A549 (cell line): ENCODE data around the gene CS. TPM values are rescaled to one million over a fixed set of nuclear protein-coding genes. Genes with fewer than 3 reads are reported as not detected.
A peak's percentile ranks its signal among the peaks of the same experiment; 100 is the strongest.

ENCODE experiments used
- ATAC-seq, 2 experiments: fragments of 200-7000 bp in 1 of 2; fragments of >200 bp in 1 of 2; cut with Nextera tagmentation in 1 of 2; cut with Tn5 transposase in 1 of 2; 3 replicates each; pipeline versions ENCODE4 v1.8.0 to v1.9.1; 2018 to 2020; ENCODE audit warnings: mild to moderate bottlenecking in 1 of 2, moderate library complexity in 1 of 2
- CTCF ChIA-PET: fragments of 300-600 bp; sonication (Branson Sonifier 250); formaldehyde crosslinking; extraction: SDS; loops from one replicate; lab custom pipeline; 2021; ENCODE audit warnings: antibody characterized with exemption, inconsistent platforms; lab: Yijun Ruan, JAX
- POLR2A ChIA-PET: fragments of 350-600 bp; formaldehyde crosslinking; extraction: SDS; loops from one replicate; lab custom pipeline; 2021; ENCODE audit warnings: antibody characterized with exemption, inconsistent platforms; lab: Yijun Ruan, JAX
- DNase-seq, 2 experiments: peaks; one replicate each; pipeline versions ENCODE4 v3.0.0 to v3.0.0-alpha.2; 2011 to 2016; ENCODE audit warnings: low read depth in 1 of 2, low spot score in 1 of 2
- FAIRE-seq: peaks from 2 replicates; lab custom pipeline; 2011; peaks lifted over from hg19 to GRCh38; lab: Jason Lieb, UNC
- H3K27ac ChIP-seq, 2 experiments: fragments of >200 bp; sonication (Bioruptor Twin); formaldehyde crosslinking; 3 replicates each; pipeline ENCODE4 v1.5.1; 2016 to 2017
- H3K4me1 ChIP-seq: fragments of >200 bp; sonication (Bioruptor Twin); formaldehyde crosslinking; 3 replicates; pipeline ENCODE4 v1.6.1; 2016
- H3K4me2 ChIP-seq: fragments of >200 bp; sonication (Bioruptor Twin); formaldehyde crosslinking; 3 replicates; pipeline ENCODE4 v1.6.1; 2016
- H3K4me3 ChIP-seq: fragments of >200 bp; sonication (Bioruptor Twin); formaldehyde crosslinking; 3 replicates; pipeline ENCODE4 v1.5.1; 2016
- H3K9me3 ChIP-seq: fragments of >200 bp; sonication (Bioruptor Twin); formaldehyde crosslinking; 3 replicates; pipeline ENCODE4 v1.6.1; 2016
- CBX2 ChIP-seq: fragments of 200-600 bp; sonication (generic); IDR thresholded peaks from 2 replicates; pipeline ENCODE4 v1.6.1; 2016; ENCODE audit warnings: low read depth, mild to moderate bottlenecking, borderline replicate concordance
- CEBPB ChIP-seq, 2 experiments: fragments of >200 bp in 1 of 2; sonication (Bioruptor Twin) in 1 of 2; formaldehyde crosslinking in 1 of 2; IDR thresholded peaks; 2 replicates each; pipeline ENCODE4 v1.6.1; 2012 to 2016
- FOSB ChIP-seq: fragments of 250-450 bp; sonication (Bioruptor Pico); IDR thresholded peaks from 2 replicates; pipeline ENCODE4 v1.5.0; 2020; ENCODE audit warnings: mild to moderate bottlenecking, moderate library complexity
- FOXS1 ChIP-seq: fragments of 250-450 bp; sonication (Bioruptor Pico); IDR thresholded peaks from 2 replicates; pipeline ENCODE4 v1.5.0; 2020; ENCODE audit warnings: mild to moderate bottlenecking, moderate library complexity
- HOXA7 ChIP-seq: fragments of 250-450 bp; sonication (Bioruptor Pico); IDR thresholded peaks from 2 replicates; pipeline ENCODE4 v1.5.0; 2020; ENCODE audit warnings: mild to moderate bottlenecking, moderate library complexity
- JUN ChIP-seq, 2 experiments: fragments of >200 bp; sonication (Bioruptor Twin); formaldehyde crosslinking; IDR thresholded peaks; 2 replicates in 1 of 2; 3 replicates in 1 of 2; pipeline ENCODE4 v1.6.1; 2016 to 2017
- JUNB ChIP-seq: fragments of >200 bp; sonication (Bioruptor Twin); formaldehyde crosslinking; IDR thresholded peaks from 2 replicates; pipeline ENCODE4 v1.6.1; 2016
- KDM5A ChIP-seq: fragments of 200-600 bp; sonication (generic); IDR thresholded peaks from 2 replicates; pipeline ENCODE4 v1.6.1; 2016; ENCODE audit warnings: antibody characterized with exemption, mild to moderate bottlenecking
- MAFK ChIP-seq: fragments of 450-650 bp; IDR thresholded peaks from 2 replicates; pipeline ENCODE4 v1.6.1; 2014; ENCODE audit not compliant: partially characterized antibody
- MAZ ChIP-seq: fragments of 150-350 bp; IDR thresholded peaks from 2 replicates; pipeline ENCODE4 v1.6.1; 2014; ENCODE audit warnings: antibody characterized with exemption, low read depth, low read length, borderline replicate concordance
- POLR2A ChIP-seq: IDR thresholded peaks from 2 replicates; pipeline ENCODE4 v1.6.1; 2012; ENCODE audit warnings: mild to moderate bottlenecking, low read length
- RARB ChIP-seq: fragments of 250-450 bp; sonication (Bioruptor Pico); IDR thresholded peaks from 2 replicates; pipeline ENCODE4 v1.8.0; 2021; ENCODE audit warnings: mild to moderate bottlenecking, moderate library complexity
- RFX5 ChIP-seq: fragments of 450-650 bp; IDR thresholded peaks from 2 replicates; pipeline ENCODE4 v1.7.1; 2014; ENCODE audit warnings: antibody characterized with exemption, mild to moderate bottlenecking, moderate library complexity
- RNF2 ChIP-seq: fragments of 200-600 bp; sonication (generic); IDR thresholded peaks from 2 replicates; pipeline ENCODE4 v1.6.1; 2016; ENCODE audit warnings: low read depth, mild to moderate bottlenecking, antibody characterized with exemption, moderate library complexity, borderline replicate concordance
- TFCP2L1 ChIP-seq: fragments of 250-450 bp; sonication (Bioruptor Pico); IDR thresholded peaks from 2 replicates; pipeline ENCODE4 v1.5.0; 2021; ENCODE audit warnings: mild to moderate bottlenecking
- ZC3H11A ChIP-seq: fragments of 450-650 bp; IDR thresholded peaks from 2 replicates; pipeline ENCODE4 v1.6.1; 2014; ENCODE audit warnings: antibody characterized with exemption, mild to moderate bottlenecking
- ZFP36 ChIP-seq: fragments of 450-650 bp; IDR thresholded peaks from 2 replicates; pipeline ENCODE4 v1.6.1; 2014; ENCODE audit warnings: borderline replicate concordance; ENCODE audit not compliant: partially characterized antibody
- ZSCAN20 ChIP-seq: fragments of 250-450 bp; sonication (Bioruptor Pico); IDR thresholded peaks from 2 replicates; pipeline ENCODE4 v1.8.0; 2022; ENCODE audit warnings: mild to moderate bottlenecking, moderate library complexity
- WGBS: methylation state at CpG from one replicate; pipeline ENCODE4 v1.1.6; 2017; ENCODE audit errors: missing lambda C conversion rate; 5-methylcytosine and 5-hydroxymethylcytosine counted together
- polyA plus RNA-seq, 4 experiments: library from polyadenylated mRNA; depleted of rRNA in 3 of 4; stranded (reverse); fragments of >200 nt; fragmentation: RNase III in 1 of 4; extraction: RNeasy Plus Mini Kit Qiagen cat#74134 plus additional on column Dnase treatment in 1 of 4; gene quantifications; 2 replicates in 3 of 4; 3 replicates in 1 of 4; pipeline ENCODE4 v1.2.3, GENCODE V29; 2011 to 2017
- TF ChIP-seq, protein P1 (sequence below): fragments of 200-600 bp; sonication (generic); IDR thresholded peaks from 2 replicates; pipeline ENCODE4 v1.6.1; 2016; ENCODE audit warnings: antibody characterized with exemption, mild to moderate bottlenecking, moderate library complexity
- TF ChIP-seq, protein P2 (sequence below): fragments of >200 bp; sonication (Bioruptor Twin); formaldehyde crosslinking; IDR thresholded peaks from 3 replicates; pipeline ENCODE4 v1.5.1; 2016
- TF ChIP-seq, protein P3 (sequence below): fragments of 250-450 bp; sonication (Bioruptor Pico); IDR thresholded peaks from 2 replicates; pipeline ENCODE4 v1.5.0; 2020; ENCODE audit warnings: low read depth, mild to moderate bottlenecking, moderate library complexity
- TF ChIP-seq, protein P4 (sequence below): fragments of >200 bp; sonication (Bioruptor Twin); formaldehyde crosslinking; IDR thresholded peaks from 3 replicates; pipeline ENCODE4 v1.6.1; 2016
- TF ChIP-seq, protein P5 (sequence below): fragments of 150-350 bp; IDR thresholded peaks from 2 replicates; pipeline ENCODE4 v1.6.1; 2014; ENCODE audit warnings: low read depth, mild to moderate bottlenecking, low read length
- TF ChIP-seq, protein P6 (sequence below): fragments of 250-450 bp; sonication (Bioruptor Pico); IDR thresholded peaks from 2 replicates; pipeline ENCODE4 v1.5.0; 2021; ENCODE audit warnings: mild to moderate bottlenecking, moderate library complexity, borderline replicate concordance
- TF ChIP-seq, protein P7 (sequence below): fragments of 450-650 bp; IDR thresholded peaks from 2 replicates; pipeline ENCODE4 v1.6.1; 2014; ENCODE audit warnings: antibody characterized with exemption

The CS gene
- polyA plus RNA-seq, 2 of the 4 experiments (the other 2 are of a cell fraction): 146 to 223 TPM

DNA sequence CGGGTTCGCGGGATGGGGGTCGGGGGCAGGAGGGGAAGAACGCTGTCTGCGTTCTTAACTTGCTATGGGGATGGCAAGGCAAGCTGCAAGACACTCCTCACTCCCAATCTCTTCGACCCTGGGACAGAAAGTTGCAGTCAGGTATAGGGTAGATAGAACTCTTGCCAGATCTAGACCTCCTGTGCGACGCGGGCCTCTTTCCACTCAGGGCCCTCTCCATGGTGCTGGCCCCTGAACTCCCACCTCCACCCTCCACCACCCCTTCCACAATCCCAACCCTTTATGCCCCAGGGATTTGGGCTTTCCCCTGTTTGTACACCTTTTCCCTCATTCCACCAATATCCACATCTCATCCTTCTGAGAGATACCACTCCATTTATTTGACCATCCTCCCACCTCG lies 75.2 kb downstream of the CS start:
- ChIA-PET CTCF (interaction anchor here (0.5 to 2.6 kb wide), 5 partner anchors 11 to 827 kb away, joined by 3 to 9 read pairs (median 3); no protein-coding TSS in a partner anchor), POLR2A (no interaction called here)
- Histone ChIP-seq H3K4me1 (peaks cover 27% of the 10 kb centered on the region), H3K4me3 (peak overlapping the region; percentile 66), H3K27ac (peak overlapping the region; percentile 80 to 91), H3K9me3 (no peaks in the 10 kb centered on the region), H3K4me2 (peak overlapping the region; percentile 87)
- TF ChIP-seq JUNB (no peak), ZSCAN20 (no peak), FOSB (CRISPR knock-in tag) (no peak), FOXS1 (CRISPR knock-in tag) (no peak), ZC3H11A (no peak), HOXA7 (CRISPR knock-in tag) (no peak)
- TF ChIP-seq, protein P1, sequence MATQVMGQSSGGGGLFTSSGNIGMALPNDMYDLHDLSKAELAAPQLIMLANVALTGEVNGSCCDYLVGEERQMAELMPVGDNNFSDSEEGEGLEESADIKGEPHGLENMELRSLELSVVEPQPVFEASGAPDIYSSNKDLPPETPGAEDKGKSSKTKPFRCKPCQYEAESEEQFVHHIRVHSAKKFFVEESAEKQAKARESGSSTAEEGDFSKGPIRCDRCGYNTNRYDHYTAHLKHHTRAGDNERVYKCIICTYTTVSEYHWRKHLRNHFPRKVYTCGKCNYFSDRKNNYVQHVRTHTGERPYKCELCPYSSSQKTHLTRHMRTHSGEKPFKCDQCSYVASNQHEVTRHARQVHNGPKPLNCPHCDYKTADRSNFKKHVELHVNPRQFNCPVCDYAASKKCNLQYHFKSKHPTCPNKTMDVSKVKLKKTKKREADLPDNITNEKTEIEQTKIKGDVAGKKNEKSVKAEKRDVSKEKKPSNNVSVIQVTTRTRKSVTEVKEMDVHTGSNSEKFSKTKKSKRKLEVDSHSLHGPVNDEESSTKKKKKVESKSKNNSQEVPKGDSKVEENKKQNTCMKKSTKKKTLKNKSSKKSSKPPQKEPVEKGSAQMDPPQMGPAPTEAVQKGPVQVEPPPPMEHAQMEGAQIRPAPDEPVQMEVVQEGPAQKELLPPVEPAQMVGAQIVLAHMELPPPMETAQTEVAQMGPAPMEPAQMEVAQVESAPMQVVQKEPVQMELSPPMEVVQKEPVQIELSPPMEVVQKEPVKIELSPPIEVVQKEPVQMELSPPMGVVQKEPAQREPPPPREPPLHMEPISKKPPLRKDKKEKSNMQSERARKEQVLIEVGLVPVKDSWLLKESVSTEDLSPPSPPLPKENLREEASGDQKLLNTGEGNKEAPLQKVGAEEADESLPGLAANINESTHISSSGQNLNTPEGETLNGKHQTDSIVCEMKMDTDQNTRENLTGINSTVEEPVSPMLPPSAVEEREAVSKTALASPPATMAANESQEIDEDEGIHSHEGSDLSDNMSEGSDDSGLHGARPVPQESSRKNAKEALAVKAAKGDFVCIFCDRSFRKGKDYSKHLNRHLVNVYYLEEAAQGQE: peak; percentile 71
- no peak for FAIRE-seq
- no peak for ATAC-seq
- DNase-seq: no peak
- 64% methylated on average over 11 of the region's 11 CpGs for WGBS

DNA sequence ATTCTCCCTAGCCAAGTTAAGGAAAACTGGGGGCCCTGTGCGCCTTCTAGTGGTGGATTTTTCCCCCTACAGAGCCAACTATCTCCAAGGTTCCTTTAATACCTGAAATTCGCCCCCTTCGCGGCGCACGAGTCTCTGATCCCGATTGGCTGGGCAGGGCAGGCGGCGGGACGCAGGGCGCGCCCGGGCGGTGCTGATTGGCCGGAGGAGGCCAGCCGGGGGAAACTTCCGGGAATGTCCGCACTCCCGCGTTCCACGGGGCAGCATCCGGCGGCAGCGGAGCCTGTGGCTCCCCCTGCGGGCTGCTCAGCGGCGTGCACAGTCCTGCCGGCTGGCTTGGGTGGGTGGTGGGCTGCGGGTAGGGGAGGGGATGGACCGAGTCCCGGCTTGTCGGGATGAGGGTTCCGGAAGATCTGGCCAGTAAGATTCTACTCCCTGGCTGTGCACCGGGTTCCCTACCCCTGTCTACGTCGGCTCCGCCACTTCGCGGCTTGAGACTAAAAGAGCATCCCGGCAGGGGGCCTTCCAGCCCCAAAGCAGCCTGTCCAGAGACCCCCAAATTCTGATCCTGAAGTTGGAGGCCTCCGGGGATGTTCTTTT lies 75.9 kb downstream of the CS start, which contains the start of gene NABP2:
Gene NABP2, plus strand, starts transcription at position 241 of the 600 bp plus-strand sequence. CDS start 515 bp downstream, outside the sequence.
- Histone ChIP-seq H3K27ac (peak within 1 kb of the TSS; percentile 80 to 94), H3K9me3 (no peaks in the 10 kb centered on the region), H3K4me2 (peak within 1 kb of the TSS; percentile 87), H3K4me3 (peak within 1 kb of the TSS; percentile 66), H3K4me1 (peaks cover 26% of the 10 kb centered on the region)
- DNase-seq (peak; percentile 99), FAIRE-seq (no peak), ATAC-seq (peak; percentile 84 to 89)
- POLR2A ChIA-PET: no interaction called here
- CTCF ChIA-PET: interaction anchor here (1.0 to 4.2 kb wide), 6 partner anchors 18 to 105 kb away, joined by 3 to 56 read pairs (median 18); partner anchors contain the start of genes SMARCC2 and ZC3H10
- 3% methylated on average over 24 of the region's 41 CpGs for WGBS
- no peak for TF ChIP-seq RARB (CRISPR knock-in tag)
- TF ChIP-seq RFX5: peak; percentile 89
- TF ChIP-seq, protein P2, sequence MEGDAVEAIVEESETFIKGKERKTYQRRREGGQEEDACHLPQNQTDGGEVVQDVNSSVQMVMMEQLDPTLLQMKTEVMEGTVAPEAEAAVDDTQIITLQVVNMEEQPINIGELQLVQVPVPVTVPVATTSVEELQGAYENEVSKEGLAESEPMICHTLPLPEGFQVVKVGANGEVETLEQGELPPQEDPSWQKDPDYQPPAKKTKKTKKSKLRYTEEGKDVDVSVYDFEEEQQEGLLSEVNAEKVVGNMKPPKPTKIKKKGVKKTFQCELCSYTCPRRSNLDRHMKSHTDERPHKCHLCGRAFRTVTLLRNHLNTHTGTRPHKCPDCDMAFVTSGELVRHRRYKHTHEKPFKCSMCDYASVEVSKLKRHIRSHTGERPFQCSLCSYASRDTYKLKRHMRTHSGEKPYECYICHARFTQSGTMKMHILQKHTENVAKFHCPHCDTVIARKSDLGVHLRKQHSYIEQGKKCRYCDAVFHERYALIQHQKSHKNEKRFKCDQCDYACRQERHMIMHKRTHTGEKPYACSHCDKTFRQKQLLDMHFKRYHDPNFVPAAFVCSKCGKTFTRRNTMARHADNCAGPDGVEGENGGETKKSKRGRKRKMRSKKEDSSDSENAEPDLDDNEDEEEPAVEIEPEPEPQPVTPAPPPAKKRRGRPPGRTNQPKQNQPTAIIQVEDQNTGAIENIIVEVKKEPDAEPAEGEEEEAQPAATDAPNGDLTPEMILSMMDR: peak; percentile 95
- TF ChIP-seq ZFP36: no peak
- TF ChIP-seq HOXA7 (CRISPR knock-in tag): no peak
- peak; percentile 61 for TF ChIP-seq POLR2A
- no peak for TF ChIP-seq CBX2
- TF ChIP-seq MAFK: no peak
- TF ChIP-seq, protein P3, sequence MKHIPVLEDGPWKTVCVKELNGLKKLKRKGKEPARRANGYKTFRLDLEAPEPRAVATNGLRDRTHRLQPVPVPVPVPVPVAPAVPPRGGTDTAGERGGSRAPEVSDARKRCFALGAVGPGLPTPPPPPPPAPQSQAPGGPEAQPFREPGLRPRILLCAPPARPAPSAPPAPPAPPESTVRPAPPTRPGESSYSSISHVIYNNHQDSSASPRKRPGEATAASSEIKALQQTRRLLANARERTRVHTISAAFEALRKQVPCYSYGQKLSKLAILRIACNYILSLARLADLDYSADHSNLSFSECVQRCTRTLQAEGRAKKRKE (CRISPR knock-in tag): no peak
- TF ChIP-seq, protein P4, sequence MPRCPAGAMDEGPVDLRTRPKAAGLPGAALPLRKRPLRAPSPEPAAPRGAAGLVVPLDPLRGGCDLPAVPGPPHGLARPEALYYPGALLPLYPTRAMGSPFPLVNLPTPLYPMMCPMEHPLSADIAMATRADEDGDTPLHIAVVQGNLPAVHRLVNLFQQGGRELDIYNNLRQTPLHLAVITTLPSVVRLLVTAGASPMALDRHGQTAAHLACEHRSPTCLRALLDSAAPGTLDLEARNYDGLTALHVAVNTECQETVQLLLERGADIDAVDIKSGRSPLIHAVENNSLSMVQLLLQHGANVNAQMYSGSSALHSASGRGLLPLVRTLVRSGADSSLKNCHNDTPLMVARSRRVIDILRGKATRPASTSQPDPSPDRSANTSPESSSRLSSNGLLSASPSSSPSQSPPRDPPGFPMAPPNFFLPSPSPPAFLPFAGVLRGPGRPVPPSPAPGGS: 0 out of 3 replicates have a peak, but pooled peaks have one; percentile 12
- TF ChIP-seq JUN (IDR thresholded peaks at IDR 0.05): peak in 1 of 2 experiments; percentile 64; a peak in 2 of 5 replicates
- no peak for TF ChIP-seq CEBPB (IDR thresholded peaks at IDR 0.05)
- TF ChIP-seq MAZ: no peak
- no peak for TF ChIP-seq TFCP2L1
- no peak for TF ChIP-seq RNF2
- TF ChIP-seq KDM5A: peak; percentile 59; the same call in 1 of the 2 replicates
- TF ChIP-seq, protein P5, sequence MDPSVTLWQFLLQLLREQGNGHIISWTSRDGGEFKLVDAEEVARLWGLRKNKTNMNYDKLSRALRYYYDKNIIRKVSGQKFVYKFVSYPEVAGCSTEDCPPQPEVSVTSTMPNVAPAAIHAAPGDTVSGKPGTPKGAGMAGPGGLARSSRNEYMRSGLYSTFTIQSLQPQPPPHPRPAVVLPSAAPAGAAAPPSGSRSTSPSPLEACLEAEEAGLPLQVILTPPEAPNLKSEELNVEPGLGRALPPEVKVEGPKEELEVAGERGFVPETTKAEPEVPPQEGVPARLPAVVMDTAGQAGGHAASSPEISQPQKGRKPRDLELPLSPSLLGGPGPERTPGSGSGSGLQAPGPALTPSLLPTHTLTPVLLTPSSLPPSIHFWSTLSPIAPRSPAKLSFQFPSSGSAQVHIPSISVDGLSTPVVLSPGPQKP: no peak
- TF ChIP-seq, protein P6, sequence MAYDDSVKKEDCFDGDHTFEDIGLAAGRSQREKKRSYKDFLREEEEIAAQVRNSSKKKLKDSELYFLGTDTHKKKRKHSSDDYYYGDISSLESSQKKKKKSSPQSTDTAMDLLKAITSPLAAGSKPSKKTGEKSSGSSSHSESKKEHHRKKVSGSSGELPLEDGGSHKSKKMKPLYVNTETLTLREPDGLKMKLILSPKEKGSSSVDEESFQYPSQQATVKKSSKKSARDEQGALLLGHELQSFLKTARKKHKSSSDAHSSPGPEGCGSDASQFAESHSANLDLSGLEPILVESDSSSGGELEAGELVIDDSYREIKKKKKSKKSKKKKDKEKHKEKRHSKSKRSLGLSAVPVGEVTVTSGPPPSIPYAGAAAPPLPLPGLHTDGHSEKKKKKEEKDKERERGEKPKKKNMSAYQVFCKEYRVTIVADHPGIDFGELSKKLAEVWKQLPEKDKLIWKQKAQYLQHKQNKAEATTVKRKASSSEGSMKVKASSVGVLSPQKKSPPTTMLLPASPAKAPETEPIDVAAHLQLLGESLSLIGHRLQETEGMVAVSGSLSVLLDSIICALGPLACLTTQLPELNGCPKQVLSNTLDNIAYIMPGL: peak; percentile 77; the same call in 1 of the 2 replicates
- TF ChIP-seq, protein P7, sequence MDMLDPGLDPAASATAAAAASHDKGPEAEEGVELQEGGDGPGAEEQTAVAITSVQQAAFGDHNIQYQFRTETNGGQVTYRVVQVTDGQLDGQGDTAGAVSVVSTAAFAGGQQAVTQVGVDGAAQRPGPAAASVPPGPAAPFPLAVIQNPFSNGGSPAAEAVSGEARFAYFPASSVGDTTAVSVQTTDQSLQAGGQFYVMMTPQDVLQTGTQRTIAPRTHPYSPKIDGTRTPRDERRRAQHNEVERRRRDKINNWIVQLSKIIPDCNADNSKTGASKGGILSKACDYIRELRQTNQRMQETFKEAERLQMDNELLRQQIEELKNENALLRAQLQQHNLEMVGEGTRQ: peak; percentile 68
